ENCODE results near the gene HECTD1. TPM values are rescaled to one million over a fixed set of nuclear protein-coding genes. Genes with fewer than 3 reads are reported as not detected.

HECTD1 gene
- total and polyA plus RNA-seq, 8 donors, result 33.5 to 529 (median 182) TPM

DNA sequence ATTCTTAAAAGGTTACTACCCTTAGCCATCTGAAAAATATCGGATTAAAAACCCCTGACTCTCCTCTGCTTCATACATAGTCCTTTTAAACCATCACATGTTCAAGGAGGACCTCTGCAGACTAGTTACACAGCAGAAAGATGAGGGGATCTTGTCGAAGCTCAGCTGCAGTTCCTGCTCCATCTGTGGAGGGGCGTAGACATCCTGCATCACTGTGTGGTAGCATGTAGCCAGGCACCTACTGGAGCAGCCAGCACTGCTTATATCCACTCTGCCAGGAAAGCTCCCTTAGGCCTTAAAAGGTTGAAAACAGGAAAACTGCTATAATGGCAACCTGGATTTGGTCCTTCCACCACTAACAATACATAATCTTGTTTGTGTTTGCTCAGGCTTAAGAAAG lies 123.8 kb downstream of the HECTD1 start:
- WGBS, 5 donors, result 76 to 88% (median 86%) methylated on average over 3 of the region's 3 CpGs
- TF ChIP-seq POLR2A (IDR thresholded peaks at IDR 0.05), result no peak
- no peak for TF ChIP-seq EP300 (IDR thresholded peaks at IDR 0.05)
- no peak for TF ChIP-seq POLR2AphosphoS5 (IDR thresholded peaks at IDR 0.05)
- TF ChIP-seq, protein P1, sequence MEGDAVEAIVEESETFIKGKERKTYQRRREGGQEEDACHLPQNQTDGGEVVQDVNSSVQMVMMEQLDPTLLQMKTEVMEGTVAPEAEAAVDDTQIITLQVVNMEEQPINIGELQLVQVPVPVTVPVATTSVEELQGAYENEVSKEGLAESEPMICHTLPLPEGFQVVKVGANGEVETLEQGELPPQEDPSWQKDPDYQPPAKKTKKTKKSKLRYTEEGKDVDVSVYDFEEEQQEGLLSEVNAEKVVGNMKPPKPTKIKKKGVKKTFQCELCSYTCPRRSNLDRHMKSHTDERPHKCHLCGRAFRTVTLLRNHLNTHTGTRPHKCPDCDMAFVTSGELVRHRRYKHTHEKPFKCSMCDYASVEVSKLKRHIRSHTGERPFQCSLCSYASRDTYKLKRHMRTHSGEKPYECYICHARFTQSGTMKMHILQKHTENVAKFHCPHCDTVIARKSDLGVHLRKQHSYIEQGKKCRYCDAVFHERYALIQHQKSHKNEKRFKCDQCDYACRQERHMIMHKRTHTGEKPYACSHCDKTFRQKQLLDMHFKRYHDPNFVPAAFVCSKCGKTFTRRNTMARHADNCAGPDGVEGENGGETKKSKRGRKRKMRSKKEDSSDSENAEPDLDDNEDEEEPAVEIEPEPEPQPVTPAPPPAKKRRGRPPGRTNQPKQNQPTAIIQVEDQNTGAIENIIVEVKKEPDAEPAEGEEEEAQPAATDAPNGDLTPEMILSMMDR (IDR thresholded peaks at IDR 0.05), result no peak
- Histone ChIP-seq H3K4me1 (peaks cover 0 to 11% (median 3%) of the 10 kb centered on the region in 4 donors), H3K9me3 (no peaks in the 10 kb centered on the region), H3K27ac (no peak overlapping the region), H3K36me3 (peaks cover 0 to 22% (median 18%) of the 10 kb centered on the region in 4 donors), H3K4me3 (no peak overlapping the region), H3K27me3 (no peaks in the 10 kb centered on the region)
- DNase-seq, result no peak
- intact Hi-C loops (cut with DNase I; ENCODE audit: low total_unique reads), result loop anchor here (10.0 kb wide), 1 partner anchor 99 kb away; no protein-coding TSS in a partner anchor

DNA sequence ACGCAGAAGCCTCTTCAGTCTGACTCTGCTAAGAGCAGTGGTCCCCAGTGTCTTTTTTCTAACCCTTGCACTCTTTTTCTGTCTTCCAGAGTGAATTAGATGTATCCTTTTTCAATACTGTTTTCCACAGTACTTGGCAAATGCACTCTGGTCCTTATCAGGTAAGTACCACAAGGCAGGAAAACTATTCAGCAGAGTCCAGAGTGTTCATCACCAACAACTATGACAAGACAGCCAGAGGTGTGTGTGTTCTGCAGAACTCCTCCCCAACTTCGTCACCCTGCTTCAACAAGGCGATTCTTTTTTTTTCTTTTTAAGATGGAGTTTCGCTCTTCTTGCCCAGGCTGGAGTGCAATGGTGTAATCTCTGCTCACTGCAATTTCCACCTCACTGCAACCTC lies 127.1 kb downstream of the HECTD1 start:
- no peak overlapping the region for H3K27ac ChIP-seq
- WGBS, 5 donors, result 84 to 91% (median 87%) methylated on average over 4 of the region's 4 CpGs
- H3K36me3 ChIP-seq, result peaks cover 0 to 20% (median 17%) of the 10 kb centered on the region in 4 donors
- peaks cover 0 to 11% (median 3%) of the 10 kb centered on the region in 4 donors for H3K4me1 ChIP-seq
- H3K4me3 ChIP-seq, result no peak overlapping the region
- TF ChIP-seq EP300 (IDR thresholded peaks at IDR 0.05) (no peak), POLR2A (IDR thresholded peaks at IDR 0.05) (no peak), POLR2AphosphoS5 (IDR thresholded peaks at IDR 0.05) (no peak)
- TF ChIP-seq, protein P1 (IDR thresholded peaks at IDR 0.05), result no peak
- DNase-seq, result no peak
- H3K27me3 ChIP-seq, result no peaks in the 10 kb centered on the region
- intact Hi-C loops (cut with DNase I; ENCODE audit: low total_unique reads), result loop anchor here (10.0 kb wide), 1 partner anchor 96 kb away; no protein-coding TSS in a partner anchor
- H3K9me3 ChIP-seq, result no peaks in the 10 kb centered on the region

DNA sequence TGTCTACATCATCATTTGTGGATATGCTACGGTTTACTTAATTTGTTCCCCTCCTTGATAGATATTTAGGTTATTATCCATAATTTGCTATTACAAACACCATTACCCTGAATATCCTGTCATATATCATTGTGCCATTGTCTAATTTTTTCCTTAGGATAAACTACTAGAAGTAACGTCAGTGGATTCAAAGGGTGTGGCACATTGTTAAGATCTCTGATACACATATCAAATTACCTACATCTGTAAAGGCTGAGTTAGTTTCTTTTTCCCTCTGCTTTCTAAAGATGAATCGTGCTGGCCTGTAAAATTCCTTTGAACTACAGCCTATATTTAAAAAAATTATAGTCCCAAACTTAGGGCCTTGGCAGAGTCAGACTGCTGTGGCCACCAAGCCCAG lies 127.5 kb downstream of the HECTD1 start:
- no peaks in the 10 kb centered on the region for H3K9me3 ChIP-seq
- H3K4me1 ChIP-seq, result peaks cover 0 to 11% (median 3%) of the 10 kb centered on the region in 4 donors
- DNase-seq, result peak in 1 of 2 donors; percentile 19
- TF ChIP-seq EP300 (IDR thresholded peaks at IDR 0.05) (no peak), POLR2AphosphoS5 (IDR thresholded peaks at IDR 0.05) (no peak), POLR2A (IDR thresholded peaks at IDR 0.05) (no peak)
- TF ChIP-seq, protein P1 (IDR thresholded peaks at IDR 0.05), result no peak
- H3K27me3 ChIP-seq, result no peaks in the 10 kb centered on the region
- 40 to 45% (median 42%) methylated on average over 3 of the region's 3 CpGs for WGBS, 5 donors
- intact Hi-C loops (cut with DNase I; ENCODE audit: low total_unique reads), result loop anchor here (10.0 kb wide), 1 partner anchor 95 kb away; no protein-coding TSS in a partner anchor
- no peak overlapping the region for H3K27ac ChIP-seq
- H3K4me3 ChIP-seq, result no peak overlapping the region
- H3K36me3 ChIP-seq, result peaks cover 0 to 18% (median 14%) of the 10 kb centered on the region in 4 donors

DNA sequence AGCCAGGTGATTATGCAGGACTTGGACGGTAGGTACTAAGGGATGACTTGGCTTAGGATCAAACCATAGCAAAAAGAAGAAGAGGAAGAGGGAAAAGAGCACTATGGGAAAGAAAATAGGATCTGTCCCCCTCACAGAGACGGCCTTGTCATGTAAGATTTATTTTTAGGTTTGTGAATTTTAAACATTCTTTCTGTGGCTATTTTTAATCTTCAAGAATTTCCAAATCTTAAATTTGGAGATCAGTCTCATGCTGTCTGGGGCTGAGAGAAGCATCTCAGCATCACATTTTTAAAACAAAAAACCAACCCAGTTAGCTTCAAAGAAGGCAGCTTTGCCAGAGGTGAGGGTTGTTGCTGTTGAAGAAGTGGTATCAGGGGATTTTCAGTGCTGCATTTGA lies 128.8 kb downstream of the HECTD1 start:
- intact Hi-C loops (cut with DNase I; ENCODE audit: low total_unique reads), result no loop called here
- Histone ChIP-seq H3K27ac (no peak overlapping the region), H3K4me1 (peaks cover 0 to 6% (median 3%) of the 10 kb centered on the region in 4 donors), H3K27me3 (no peaks in the 10 kb centered on the region), H3K4me3 (no peak overlapping the region), H3K9me3 (no peaks in the 10 kb centered on the region), H3K36me3 (peaks cover 0 to 26% (median 15%) of the 10 kb centered on the region in 4 donors)
- 31 to 55% (median 48%) methylated on average over 2 of the region's 2 CpGs for WGBS, 5 donors
- TF ChIP-seq POLR2A (IDR thresholded peaks at IDR 0.05), result no peak
- TF ChIP-seq EP300 (IDR thresholded peaks at IDR 0.05), result no peak
- no peak for TF ChIP-seq POLR2AphosphoS5 (IDR thresholded peaks at IDR 0.05)
- TF ChIP-seq, protein P1 (IDR thresholded peaks at IDR 0.05), result no peak
- no peak for DNase-seq

Data from stomach (tissue), 9 donors.